Esophagus (tissue), 2 donors: ENCODE data around the gene ARPC5L. TPM values are rescaled to one million over a fixed set of nuclear protein-coding genes. Genes with fewer than 3 reads are reported as not detected.

Experiments
- H3K27ac ChIP-seq, 2 donors: one replicate each; pipeline ENCODE4 v1.5.1; 2013; ENCODE audit warnings: low read depth in 2 of 2, mild to moderate bottlenecking in 2 of 2, inconsistent platforms in 1 of 2, low read length in 1 of 2, moderate library complexity in 1 of 2
- H3K27me3 ChIP-seq, 2 donors: one replicate each; pipeline ENCODE4 v1.6.1; 2013; ENCODE audit warnings: low read length in 2 of 2, control low read depth in 1 of 2, mild to moderate bottlenecking in 1 of 2; ENCODE audit not compliant: insufficient read depth in 2 of 2, control insufficient read depth in 1 of 2
- H3K36me3 ChIP-seq, 2 donors: one replicate each; pipeline ENCODE4 v1.6.1; 2013; ENCODE audit warnings: low read length in 1 of 2; ENCODE audit not compliant: control insufficient read depth in 2 of 2, insufficient read depth in 2 of 2
- H3K4me1 ChIP-seq, 2 donors: one replicate each; pipeline ENCODE4 v1.6.1; 2013; ENCODE audit warnings: low read length in 1 of 2; ENCODE audit not compliant: control insufficient read depth in 2 of 2, insufficient read depth in 2 of 2
- H3K4me3 ChIP-seq, 2 donors: one replicate each; pipeline ENCODE4 v1.5.1; 2013; ENCODE audit warnings: low read length in 2 of 2, mild to moderate bottlenecking in 2 of 2, low read depth in 1 of 2, moderate library complexity in 1 of 2
- H3K9me3 ChIP-seq, 2 donors: one replicate each; pipeline ENCODE4 v1.6.1; 2013; ENCODE audit warnings: mild to moderate bottlenecking in 2 of 2, low read depth in 1 of 2, low read length in 1 of 2, moderate library complexity in 1 of 2; ENCODE audit not compliant: control insufficient read depth in 2 of 2, insufficient read depth in 1 of 2
- WGBS, 2 donors: extraction: QIAGEN DNeasy Blood & Tissue Kit; methylation state at CpG; one replicate each; pipeline ENCODE4 v1.1.7; 2013; 5-methylcytosine and 5-hydroxymethylcytosine counted together
- polyA plus RNA-seq, 2 donors: library from polyadenylated mRNA; stranded (reverse); fragments of 200-250 nt; gene quantifications; one replicate each; pipeline ENCODE4 v1.2.3, GENCODE V29; 2013
- donor health status: healthy with polysubstance abuse.
- donor health status: Bipolar disorder and iron deficiency.

Gene ARPC5L
- polyA plus RNA-seq, 2 donors = 30.2 to 64.4 TPM

DNA sequence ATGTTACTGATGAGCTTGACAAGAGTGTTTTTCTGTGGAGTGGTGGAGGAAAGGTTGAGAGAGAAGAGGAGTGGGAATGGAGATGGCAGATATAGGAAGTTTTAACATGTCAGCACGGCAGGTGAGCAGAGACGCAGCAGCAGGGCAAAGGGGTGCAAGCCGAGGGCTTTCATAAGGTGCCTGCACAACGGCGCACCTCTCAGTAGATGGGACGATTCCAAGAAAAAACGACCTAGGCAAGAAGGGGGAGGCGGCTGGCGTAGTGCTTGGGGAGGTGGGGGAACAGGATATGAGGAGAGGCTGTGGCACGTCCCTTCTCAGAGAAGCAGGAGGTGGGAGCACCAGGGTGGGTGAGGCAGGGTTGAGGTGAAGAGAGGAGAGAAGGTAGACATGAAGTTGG, 24.5 kb downstream of the ARPC5L start:
- Histone ChIP-seq H3K27me3 (no peaks in the 10 kb centered on the region), H3K36me3 (peaks cover 20 to 62% of the 10 kb centered on the region in 2 donors), H3K9me3 (peaks cover 0 to 3% of the 10 kb centered on the region in 2 donors), H3K4me1 (no peaks in the 10 kb centered on the region), H3K4me3 (no peak overlapping the region), H3K27ac (no peak overlapping the region)
- WGBS, 2 donors = 82 to 90% methylated on average over 10 of the region's 10 CpGs

DNA sequence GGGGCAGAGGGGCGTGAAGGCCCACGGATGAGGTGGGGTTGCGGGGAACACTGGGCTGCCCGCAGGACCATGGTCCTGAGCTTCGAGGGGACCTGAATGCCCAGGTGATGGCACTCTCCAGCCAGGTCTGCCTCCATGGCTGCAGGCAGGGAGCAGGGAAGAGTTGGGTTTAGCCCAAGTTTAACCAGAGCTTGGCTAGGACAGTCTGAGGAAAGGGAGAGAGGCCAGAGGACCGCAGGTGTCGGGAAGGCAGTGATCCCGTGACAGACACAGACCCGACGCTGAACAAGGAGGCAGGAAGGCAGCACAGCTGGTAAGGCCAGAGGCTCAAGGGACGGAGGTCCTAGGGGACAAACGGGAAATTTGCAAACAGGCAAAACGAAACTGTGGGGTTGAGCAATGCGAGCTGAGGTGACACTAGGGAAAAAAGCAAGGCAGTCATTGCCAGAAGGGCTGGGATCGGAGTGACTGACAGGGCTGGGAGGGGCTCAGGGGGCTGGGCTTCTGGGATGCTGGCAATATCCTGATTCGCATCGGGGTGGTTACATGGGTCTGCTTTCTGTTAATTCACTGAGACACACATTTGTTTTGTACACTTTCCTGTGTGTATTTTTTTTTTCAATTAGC, 25.0 kb downstream of the ARPC5L start:
- peaks cover 0 to 3% of the 10 kb centered on the region in 2 donors for H3K9me3 ChIP-seq
- 88 to 91% methylated on average over 17 of the region's 17 CpGs for WGBS, 2 donors
- H3K36me3 ChIP-seq = peaks cover 20 to 58% of the 10 kb centered on the region in 2 donors
- H3K27ac ChIP-seq = no peak overlapping the region
- H3K4me3 ChIP-seq = no peak overlapping the region
- H3K27me3 ChIP-seq = no peaks in the 10 kb centered on the region
- no peaks in the 10 kb centered on the region for H3K4me1 ChIP-seq

DNA sequence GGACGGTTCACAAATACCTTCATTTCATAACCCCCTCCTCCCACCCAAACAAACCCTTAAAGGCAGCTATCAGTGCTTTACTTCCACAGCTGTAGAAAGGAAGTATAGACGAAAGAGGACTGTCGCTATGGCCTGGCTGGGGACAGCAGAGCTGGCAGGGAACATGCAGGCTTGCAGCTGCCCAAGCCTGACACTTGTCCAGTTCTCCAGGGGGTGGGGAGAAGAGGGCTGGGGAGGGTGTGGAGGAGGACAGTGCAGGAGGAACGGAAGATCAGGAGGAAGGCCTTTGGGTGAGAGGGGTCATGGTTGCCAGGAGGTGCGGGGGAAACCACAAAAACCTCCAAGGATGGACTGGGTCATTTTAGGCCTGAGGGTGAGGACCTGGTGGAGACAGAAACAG, 25.9 kb downstream of the ARPC5L start:
- Histone ChIP-seq H3K27me3 (no peaks in the 10 kb centered on the region), H3K4me1 (no peaks in the 10 kb centered on the region), H3K4me3 (no peak overlapping the region), H3K9me3 (peaks cover 0 to 3% of the 10 kb centered on the region in 2 donors), H3K36me3 (peaks cover 20 to 51% of the 10 kb centered on the region in 2 donors), H3K27ac (no peak overlapping the region)
- WGBS, 2 donors = 89 to 90% methylated on average over 5 of the region's 5 CpGs

DNA sequence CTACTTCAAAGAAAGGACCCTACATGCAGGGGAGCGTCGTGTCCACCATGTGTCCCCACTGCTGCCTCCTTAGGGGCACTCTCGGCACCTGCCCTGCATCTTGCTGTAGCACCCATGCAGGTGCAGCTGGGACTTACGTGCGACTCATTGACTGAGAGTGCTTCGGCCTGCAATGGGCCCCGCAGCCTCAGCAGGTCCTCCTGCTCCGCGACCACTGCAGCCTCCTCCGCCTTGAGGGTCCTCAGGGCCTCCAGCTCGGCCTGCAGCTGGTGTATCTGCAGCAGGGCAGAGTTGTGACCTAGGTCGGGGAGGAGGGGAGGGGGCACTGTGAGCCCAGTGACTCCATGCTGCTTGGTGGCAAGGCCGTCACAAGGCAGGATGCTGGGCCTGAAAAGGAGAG, 27.1 kb downstream of the ARPC5L start:
- H3K4me3 ChIP-seq = no peak overlapping the region
- no peaks in the 10 kb centered on the region for H3K4me1 ChIP-seq
- no peak overlapping the region for H3K27ac ChIP-seq
- peaks cover 0 to 3% of the 10 kb centered on the region in 2 donors for H3K9me3 ChIP-seq
- H3K27me3 ChIP-seq = no peaks in the 10 kb centered on the region
- 95 to 97% methylated on average over 13 of the region's 13 CpGs for WGBS, 2 donors
- H3K36me3 ChIP-seq = peaks cover 20 to 54% of the 10 kb centered on the region in 2 donors

DNA sequence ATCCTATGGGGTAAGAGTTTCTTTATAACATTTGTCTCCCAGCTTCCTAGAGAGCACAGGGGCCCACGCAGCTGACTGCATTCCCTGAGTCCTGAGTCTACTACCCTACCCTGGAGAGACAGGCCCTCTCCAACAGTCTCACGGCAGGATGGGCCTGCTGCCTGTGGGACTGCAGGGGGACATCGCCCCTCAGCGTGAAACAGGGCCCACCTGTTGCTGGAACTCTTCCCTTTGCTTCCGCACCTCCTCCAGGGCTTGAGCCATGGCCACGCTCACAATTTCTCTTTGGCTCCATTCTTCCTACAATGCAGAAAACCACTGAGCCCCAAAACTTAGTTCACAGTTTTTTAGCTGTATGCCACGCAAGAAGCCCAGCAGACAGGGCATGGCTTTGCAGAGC, 28.2 kb downstream of the ARPC5L start:
- H3K27ac ChIP-seq = no peak overlapping the region
- no peaks in the 10 kb centered on the region for H3K27me3 ChIP-seq
- peaks cover 0 to 3% of the 10 kb centered on the region in 2 donors for H3K9me3 ChIP-seq
- H3K4me1 ChIP-seq = no peaks in the 10 kb centered on the region
- WGBS, 2 donors = 96% methylated on average over 7 of the region's 7 CpGs
- peaks cover 20 to 53% of the 10 kb centered on the region in 2 donors for H3K36me3 ChIP-seq
- H3K4me3 ChIP-seq = no peak overlapping the region

DNA sequence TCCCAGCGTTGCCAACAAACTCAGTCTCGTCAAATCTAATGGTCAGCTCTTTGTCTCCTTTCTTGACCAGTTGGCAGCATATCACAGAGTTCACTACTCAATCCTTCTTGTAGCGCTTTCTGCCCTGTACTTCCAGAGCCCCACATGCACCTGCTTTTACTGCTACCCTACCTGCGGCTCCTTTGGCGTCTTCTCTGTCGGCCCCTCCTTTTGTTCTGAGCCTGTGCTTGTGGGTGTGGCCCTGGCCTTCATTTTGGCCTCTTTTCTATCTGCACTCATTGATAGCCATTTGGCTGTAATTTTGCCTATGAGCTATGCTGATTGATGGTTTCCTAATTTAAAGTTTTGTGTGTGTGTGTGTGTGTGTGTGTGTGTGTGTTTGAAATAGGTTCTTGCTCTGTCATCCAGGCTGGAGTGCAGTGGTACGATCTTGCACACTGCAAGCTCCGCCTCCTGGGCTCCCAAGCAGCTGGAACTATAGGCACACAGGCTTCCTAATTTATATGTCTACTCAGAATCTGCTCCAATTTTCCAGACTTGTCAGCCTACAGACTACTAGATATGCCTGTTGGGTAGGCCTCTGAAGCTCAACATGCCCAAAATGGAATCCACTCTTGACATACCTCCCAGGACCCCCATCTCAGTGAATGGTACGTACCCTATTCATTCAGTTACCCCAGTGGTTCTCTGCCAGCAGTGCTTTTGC, 32.3 kb downstream of the ARPC5L start:
- Histone ChIP-seq H3K36me3 (peaks cover 19 to 31% of the 10 kb centered on the region in 2 donors), H3K4me3 (no peak overlapping the region), H3K27me3 (no peaks in the 10 kb centered on the region), H3K4me1 (no peaks in the 10 kb centered on the region), H3K27ac (no peak overlapping the region), H3K9me3 (no peaks in the 10 kb centered on the region)
- 83% methylated on average over 9 of the region's 9 CpGs for WGBS, 2 donors

DNA sequence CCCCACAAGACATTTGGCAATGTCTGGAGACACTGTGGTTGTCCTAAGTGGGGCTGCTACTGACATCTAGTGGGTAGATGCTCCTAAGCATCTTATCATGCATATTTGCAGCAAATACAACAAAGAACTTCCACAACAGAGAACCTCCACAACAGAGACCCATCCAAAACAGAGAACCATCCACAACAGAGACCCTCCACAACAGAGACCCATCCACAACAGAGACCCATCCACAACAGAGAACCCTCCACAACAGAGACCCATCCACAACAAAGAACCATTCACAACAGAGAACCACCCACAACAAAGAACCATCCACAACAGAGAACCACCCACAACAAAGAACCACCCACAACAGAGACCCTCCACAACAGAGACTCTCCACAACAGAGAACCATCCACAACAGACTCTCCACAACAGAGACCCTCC, 32.8 kb downstream of the ARPC5L start:
- Histone ChIP-seq H3K36me3 (peaks cover 19 to 31% of the 10 kb centered on the region in 2 donors), H3K27me3 (no peaks in the 10 kb centered on the region), H3K9me3 (no peaks in the 10 kb centered on the region), H3K4me1 (no peaks in the 10 kb centered on the region), H3K27ac (no peak overlapping the region), H3K4me3 (no peak overlapping the region)

DNA sequence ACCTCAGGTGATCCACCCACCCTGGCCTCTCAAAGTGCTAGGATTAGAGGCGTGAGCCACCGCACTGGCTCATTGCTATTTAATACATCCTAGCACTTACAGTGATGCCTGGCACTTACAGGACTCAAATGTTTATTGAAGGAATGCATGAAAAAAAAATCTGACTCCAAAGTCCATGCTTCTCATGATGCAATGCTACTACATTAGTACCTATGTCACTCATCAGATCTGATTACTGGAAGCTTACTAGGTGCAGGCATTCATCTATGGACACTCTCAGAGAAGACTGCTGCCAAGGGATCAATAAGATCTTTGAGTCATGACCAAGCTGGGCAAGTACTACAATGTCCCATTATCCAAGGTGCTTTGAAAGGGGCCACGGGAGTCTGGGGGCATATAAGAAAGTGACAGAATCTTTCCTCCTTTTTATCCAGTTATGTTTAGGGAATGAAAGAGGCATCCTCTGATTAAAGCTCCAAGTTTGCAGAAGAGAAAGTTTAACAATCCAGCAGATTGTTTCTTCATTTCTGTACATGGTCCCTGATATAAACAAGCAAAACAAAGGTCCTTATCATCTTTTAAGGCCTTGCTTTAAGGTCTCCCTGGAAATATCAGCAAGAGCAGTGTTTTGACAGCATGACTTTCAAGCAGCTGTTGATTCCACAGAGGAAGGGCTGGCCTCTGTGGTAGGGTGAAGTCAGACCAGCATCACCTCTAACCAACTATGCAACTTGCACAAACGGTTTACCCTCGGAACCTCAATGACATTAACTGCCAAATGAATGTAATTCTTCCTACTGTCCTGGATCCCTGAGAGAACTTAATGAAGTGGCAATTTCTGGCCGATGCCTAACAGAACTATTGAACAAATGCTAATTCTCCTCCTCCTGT, 35.9 kb downstream of the ARPC5L start:
- 86 to 90% methylated on average over 6 of the region's 6 CpGs for WGBS, 2 donors
- no peak overlapping the region for H3K27ac ChIP-seq
- peaks cover 8 to 21% of the 10 kb centered on the region in 2 donors for H3K36me3 ChIP-seq
- H3K27me3 ChIP-seq = no peaks in the 10 kb centered on the region
- no peak overlapping the region for H3K4me3 ChIP-seq
- H3K4me1 ChIP-seq = peaks cover 0 to 3% of the 10 kb centered on the region in 2 donors
- no peaks in the 10 kb centered on the region for H3K9me3 ChIP-seq

DNA sequence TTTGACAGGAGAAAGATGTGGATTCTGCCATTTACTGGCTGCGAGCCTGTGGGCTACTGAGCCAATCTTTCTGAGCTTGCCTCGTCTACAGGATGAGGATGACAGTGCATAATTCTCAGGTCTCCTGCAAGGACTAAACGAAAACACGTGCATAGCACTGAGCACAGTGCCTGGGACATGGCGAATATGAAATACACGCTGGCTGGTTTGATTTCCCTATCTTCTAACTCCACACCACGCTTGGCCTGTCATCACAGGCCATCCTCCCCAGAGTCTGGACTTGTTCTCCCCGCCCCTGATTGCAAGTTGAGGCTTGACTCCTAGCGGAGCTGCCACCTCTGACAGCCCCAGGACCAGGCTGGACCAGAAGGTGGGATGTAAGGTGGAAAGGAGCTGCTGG, 37.9 kb downstream of the ARPC5L start:
- 69 to 89% methylated on average over 9 of the region's 9 CpGs for WGBS, 2 donors
- H3K9me3 ChIP-seq = no peaks in the 10 kb centered on the region
- H3K4me3 ChIP-seq = no peak overlapping the region
- H3K27me3 ChIP-seq = no peaks in the 10 kb centered on the region
- H3K36me3 ChIP-seq = peaks cover 8 to 17% of the 10 kb centered on the region in 2 donors
- H3K4me1 ChIP-seq = peaks cover 0 to 3% of the 10 kb centered on the region in 2 donors
- no peak overlapping the region for H3K27ac ChIP-seq
